Lower leg skin (tissue), 3 donors: ENCODE data around the gene ADGRV1.

Experiments used
- POLR2A ChIP-seq, 2 donors: fragments of 450-650 bp; IDR thresholded peaks; one replicate each; pipeline ENCODE4 v1.6.1; 2016 to 2017; ENCODE audit warnings: antibody characterized with exemption in 2 of 2, mild to moderate bottlenecking in 1 of 2, moderate library complexity in 1 of 2
- TF ChIP-seq, protein P1 (sequence below), 3 donors: fragments of 450-650 bp; IDR thresholded peaks; one replicate each; pipeline ENCODE4 v1.5.1; 2016; ENCODE audit warnings: antibody characterized with exemption in 3 of 3, mild to moderate bottlenecking in 3 of 3, moderate library complexity in 2 of 3

DNA sequence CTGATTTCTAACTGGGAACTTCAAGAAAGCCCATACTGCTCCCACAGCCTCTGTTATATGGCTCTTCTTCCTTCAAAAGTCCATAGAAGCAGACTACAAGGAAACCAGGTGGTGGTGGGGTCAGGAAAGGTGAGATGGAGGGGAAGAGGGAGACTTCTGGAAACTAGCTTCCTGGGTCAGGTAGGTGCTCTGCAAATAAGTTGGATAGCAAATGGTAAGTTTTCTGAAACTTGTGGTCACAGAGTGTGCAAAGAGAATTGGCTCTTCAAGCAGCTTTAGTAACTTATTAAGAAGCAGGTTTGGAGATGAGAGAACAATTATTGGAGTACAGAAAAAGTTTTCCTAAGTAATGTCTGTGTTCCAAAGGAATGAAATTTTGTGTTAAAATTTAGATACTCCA is 316.9 kb downstream of the ADGRV1 start:
- TF ChIP-seq, protein P1, sequence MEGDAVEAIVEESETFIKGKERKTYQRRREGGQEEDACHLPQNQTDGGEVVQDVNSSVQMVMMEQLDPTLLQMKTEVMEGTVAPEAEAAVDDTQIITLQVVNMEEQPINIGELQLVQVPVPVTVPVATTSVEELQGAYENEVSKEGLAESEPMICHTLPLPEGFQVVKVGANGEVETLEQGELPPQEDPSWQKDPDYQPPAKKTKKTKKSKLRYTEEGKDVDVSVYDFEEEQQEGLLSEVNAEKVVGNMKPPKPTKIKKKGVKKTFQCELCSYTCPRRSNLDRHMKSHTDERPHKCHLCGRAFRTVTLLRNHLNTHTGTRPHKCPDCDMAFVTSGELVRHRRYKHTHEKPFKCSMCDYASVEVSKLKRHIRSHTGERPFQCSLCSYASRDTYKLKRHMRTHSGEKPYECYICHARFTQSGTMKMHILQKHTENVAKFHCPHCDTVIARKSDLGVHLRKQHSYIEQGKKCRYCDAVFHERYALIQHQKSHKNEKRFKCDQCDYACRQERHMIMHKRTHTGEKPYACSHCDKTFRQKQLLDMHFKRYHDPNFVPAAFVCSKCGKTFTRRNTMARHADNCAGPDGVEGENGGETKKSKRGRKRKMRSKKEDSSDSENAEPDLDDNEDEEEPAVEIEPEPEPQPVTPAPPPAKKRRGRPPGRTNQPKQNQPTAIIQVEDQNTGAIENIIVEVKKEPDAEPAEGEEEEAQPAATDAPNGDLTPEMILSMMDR (IDR thresholded peaks at IDR 0.05): no peak
- TF ChIP-seq POLR2A (IDR thresholded peaks at IDR 0.05): no peak
